Hepatocyte (in vitro differentiated cells): ENCODE data around the gene TOM1L1. TPM values are rescaled to one million over a fixed set of nuclear protein-coding genes. Genes with fewer than 3 reads are reported as not detected.

Experiments
- DNase-seq: peaks from one replicate; pipeline ENCODE4 v3.0.0-alpha.2; 2016; ENCODE audit warnings: low spot score
- H2AFZ ChIP-seq: fragments of 200-600 bp; sonication (generic); 2 replicates; pipeline ENCODE4 v1.6.0; 2016; ENCODE audit warnings: antibody characterized with exemption, mild to moderate bottlenecking
- H3K27ac ChIP-seq: fragments of 200-600 bp; sonication (generic); 2 replicates; pipeline ENCODE4 v1.5.1; 2016; ENCODE audit warnings: mild to moderate bottlenecking
- H3K27me3 ChIP-seq: fragments of 200-600 bp; sonication (generic); 2 replicates; pipeline ENCODE4 v1.6.1; 2016
- H3K36me3 ChIP-seq: fragments of 200-600 bp; sonication (generic); replicated peaks from 2 replicates; pipeline ENCODE4 v1.5.1; 2016; ENCODE audit warnings: low read depth; ENCODE audit not compliant: insufficient read depth
- H3K4me1 ChIP-seq: fragments of 200-600 bp; sonication (generic); 2 replicates; pipeline ENCODE4 v1.5.1; 2016; ENCODE audit warnings: mild to moderate bottlenecking, moderate library complexity; ENCODE audit not compliant: insufficient read depth
- H3K4me2 ChIP-seq: fragments of 200-600 bp; sonication (generic); 2 replicates; pipeline ENCODE4 v1.6.0; 2016
- H3K4me3 ChIP-seq: fragments of 200-600 bp; sonication (generic); 2 replicates; pipeline ENCODE4 v1.5.1; 2016; ENCODE audit warnings: mild to moderate bottlenecking
- H3K79me2 ChIP-seq: fragments of 200-600 bp; sonication (generic); 2 replicates; pipeline ENCODE4 v1.6.0; 2017; ENCODE audit warnings: mild to moderate bottlenecking
- H3K9me2 ChIP-seq: fragments of 200-600 bp; sonication (generic); replicated peaks from 2 replicates; pipeline ENCODE4 v1.6.0; 2017; ENCODE audit warnings: mild to moderate bottlenecking; ENCODE audit not compliant: insufficient read depth
- H3K9me3 ChIP-seq: fragments of 200-600 bp; sonication (generic); 2 replicates; pipeline ENCODE4 v1.5.1; 2016; ENCODE audit warnings: low read depth, mild to moderate bottlenecking
- H4K20me1 ChIP-seq: fragments of 200-600 bp; sonication (generic); 2 replicates; pipeline ENCODE4 v1.6.0; 2016; ENCODE audit warnings: mild to moderate bottlenecking; ENCODE audit not compliant: insufficient read depth, poor library complexity, severe bottlenecking
- CTCF ChIP-seq: fragments of 200-600 bp; sonication (generic); IDR thresholded peaks from 2 replicates; pipeline ENCODE4 v1.5.1; 2016; ENCODE audit warnings: antibody characterized with exemption, mild to moderate bottlenecking; ENCODE audit not compliant: poor library complexity
- EZH2 ChIP-seq: fragments of 200-600 bp; sonication (generic); IDR thresholded peaks from 2 replicates; pipeline ENCODE4 v1.6.1; 2016; ENCODE audit warnings: antibody characterized with exemption, mild to moderate bottlenecking, borderline replicate concordance
- EZH2phosphoT487 ChIP-seq: fragments of 200-600 bp; sonication (generic); IDR thresholded peaks from one replicate; pipeline ENCODE4 v1.6.1; 2018; ENCODE audit warnings: antibody characterized with exemption, mild to moderate bottlenecking, low read depth, moderate library complexity; ENCODE audit not compliant: unreplicated experiment, severe bottlenecking
- WGBS: methylation state at CpG from one replicate; pipeline ENCODE4 v1.1.6; 2016; ENCODE audit warnings: low lambda C conversion rate; ENCODE audit errors: missing lambda C conversion rate; 5-methylcytosine and 5-hydroxymethylcytosine counted together
- polyA plus RNA-seq: library from polyadenylated mRNA; unstranded; fragments of >200 nt; fragmentation: Nextera tagmentation; extraction: Ambion mirVana; gene quantifications from 2 replicates; pipeline ENCODE4 v1.2.1, GENCODE V29; 2016
- total RNA-seq: library from RNA; depleted of rRNA; stranded (reverse); fragments of >200 nt; gene quantifications from 2 replicates; pipeline ENCODE4 v1.2.3, GENCODE V29; 2014

The TOM1L1 gene
- total and polyA plus RNA-seq, 2 experiments from 2014 or later = 36.9 to 56.0 TPM

GRCh38 chr17:54927525-54927924 lies 26.9 kb downstream of the TOM1L1 start:
- H3K4me2 ChIP-seq = no peak overlapping the region
- H3K36me3 ChIP-seq = no peaks in the 10 kb centered on the region
- no peaks in the 10 kb centered on the region for H4K20me1 ChIP-seq
- no peaks in the 10 kb centered on the region for H3K79me2 ChIP-seq
- H3K27me3 ChIP-seq = no peaks in the 10 kb centered on the region
- 93% methylated on average over 3 of the region's 3 CpGs for WGBS
- H3K4me1 ChIP-seq = no peaks in the 10 kb centered on the region
- DNase-seq = no peak
- no peak overlapping the region for H3K27ac ChIP-seq
- H3K4me3 ChIP-seq = no peak overlapping the region
- H3K9me2 ChIP-seq = no peaks in the 10 kb centered on the region
- TF ChIP-seq CTCF = no peak
- no peak for TF ChIP-seq EZH2
- no peak for TF ChIP-seq EZH2phosphoT487
- no peaks in the 10 kb centered on the region for H3K9me3 ChIP-seq
- H2AFZ ChIP-seq = no peak overlapping the region

GRCh38 chr17:54932711-54933110 lies 32.1 kb downstream of the TOM1L1 start:
- Histone ChIP-seq H4K20me1 (no peaks in the 10 kb centered on the region), H3K9me3 (no peaks in the 10 kb centered on the region), H2AFZ (no peak overlapping the region), H3K27me3 (no peaks in the 10 kb centered on the region), H3K27ac (peak overlapping the region; percentile 46), H3K9me2 (no peaks in the 10 kb centered on the region), H3K4me2 (no peak overlapping the region), H3K4me1 (peaks cover 20% of the 10 kb centered on the region), H3K36me3 (no peaks in the 10 kb centered on the region), H3K4me3 (no peak overlapping the region), H3K79me2 (no peaks in the 10 kb centered on the region)
- WGBS = 65% methylated on average over 1 of the region's 1 CpG
- TF ChIP-seq EZH2phosphoT487 = no peak
- no peak for TF ChIP-seq CTCF
- no peak for TF ChIP-seq EZH2
- no peak for DNase-seq

- no peaks in the 10 kb centered on the region for H4K20me1 ChIP-seq
- no peaks in the 10 kb centered on the region for H3K27me3 ChIP-seq
- no peaks in the 10 kb centered on the region for H3K79me2 ChIP-seq
- H2AFZ ChIP-seq = no peak overlapping the region
- DNase-seq = peak; percentile 31
- H3K27ac ChIP-seq = peak overlapping the region; percentile 26
- TF ChIP-seq EZH2 (no peak), EZH2phosphoT487 (no peak), CTCF (no peak)
- H3K4me1 ChIP-seq = peaks cover 20% of the 10 kb centered on the region
- H3K9me3 ChIP-seq = no peaks in the 10 kb centered on the region
- 44% methylated on average over 3 of the region's 3 CpGs for WGBS
- no peak overlapping the region for H3K4me3 ChIP-seq
- peak overlapping the region; percentile 12 for H3K4me2 ChIP-seq
- H3K36me3 ChIP-seq = no peaks in the 10 kb centered on the region
- no peaks in the 10 kb centered on the region for H3K9me2 ChIP-seq
Measured at GRCh38 chr17:54933921-54934320, 33.3 kb downstream of the TOM1L1 start.

GRCh38 chr17:54935471-54935870 lies 34.8 kb downstream of the TOM1L1 start:
- Histone ChIP-seq H4K20me1 (no peaks in the 10 kb centered on the region), H3K4me3 (no peak overlapping the region), H2AFZ (no peak overlapping the region), H3K27me3 (no peaks in the 10 kb centered on the region), H3K4me1 (peaks cover 20% of the 10 kb centered on the region), H3K36me3 (no peaks in the 10 kb centered on the region), H3K9me2 (no peaks in the 10 kb centered on the region), H3K4me2 (no peak overlapping the region), H3K79me2 (no peaks in the 10 kb centered on the region), H3K27ac (peak overlapping the region; percentile 8), H3K9me3 (no peaks in the 10 kb centered on the region)
- 85% methylated on average over 5 of the region's 5 CpGs for WGBS
- no peak for DNase-seq
- no peak for TF ChIP-seq CTCF
- no peak for TF ChIP-seq EZH2
